AG09309 (cell line): ENCODE measurements around the gene PITPNB.

Experiments
- DNase-seq: peaks from one replicate; pipeline ENCODE4 v3.0.0-alpha.2; 2010; ENCODE audit warnings: low read depth
- H3K4me3 ChIP-seq: 2 replicates; pipeline ENCODE4 v1.5.1; 2011; ENCODE audit warnings: mild to moderate bottlenecking, low read depth, low read length, moderate library complexity; ENCODE audit not compliant: control insufficient read depth
- CTCF ChIP-seq: IDR thresholded peaks from 2 replicates; pipeline ENCODE4 v1.5.1; 2011; ENCODE audit warnings: mild to moderate bottlenecking, low read depth, low read length, inconsistent platforms; ENCODE audit not compliant: insufficient read depth, control insufficient read depth; ENCODE audit errors: missing control alignments

The PITPNB gene

GRCh38 chr22:27857443-27857842, 61.6 kb downstream of the PITPNB start:
- no peak overlapping the region for H3K4me3 ChIP-seq
- DNase-seq: peak; percentile 59
- no peak for TF ChIP-seq CTCF

- H3K4me3 ChIP-seq: no peak overlapping the region
- TF ChIP-seq CTCF: no peak
- no peak for DNase-seq
Measured at GRCh38 chr22:27856386-27856785, 62.7 kb downstream of the PITPNB start.

GRCh38 chr22:27853424-27853823, 65.6 kb downstream of the PITPNB start:
- no peak for DNase-seq
- H3K4me3 ChIP-seq: no peak overlapping the region
- no peak for TF ChIP-seq CTCF

GRCh38 chr22:27851974-27852746, 66.9 kb downstream of the PITPNB start:
- H3K4me3 ChIP-seq: no peak overlapping the region
- DNase-seq: no peak
- no peak for TF ChIP-seq CTCF

GRCh38 chr22:27850000-27850521, 69.0 kb downstream of the PITPNB start:
- no peak for DNase-seq
- no peak for TF ChIP-seq CTCF

GRCh38 chr22:27848005-27848404, 71.1 kb downstream of the PITPNB start:
- DNase-seq: no peak
- no peak for TF ChIP-seq CTCF
- H3K4me3 ChIP-seq: no peak overlapping the region

More at GRCh38 chr22:27850000-27850521, 69.0 kb downstream of the PITPNB start:
- no peak overlapping the region for H3K4me3 ChIP-seq
